Measurements from ENCODE around the gene RARRES2.
"Not testable (repeated sequence)": the region's sequence is repeated elsewhere in the genome, so short reads cannot be mapped to it uniquely, and the experiment has no call there.

The RARRES2 gene

DNA sequence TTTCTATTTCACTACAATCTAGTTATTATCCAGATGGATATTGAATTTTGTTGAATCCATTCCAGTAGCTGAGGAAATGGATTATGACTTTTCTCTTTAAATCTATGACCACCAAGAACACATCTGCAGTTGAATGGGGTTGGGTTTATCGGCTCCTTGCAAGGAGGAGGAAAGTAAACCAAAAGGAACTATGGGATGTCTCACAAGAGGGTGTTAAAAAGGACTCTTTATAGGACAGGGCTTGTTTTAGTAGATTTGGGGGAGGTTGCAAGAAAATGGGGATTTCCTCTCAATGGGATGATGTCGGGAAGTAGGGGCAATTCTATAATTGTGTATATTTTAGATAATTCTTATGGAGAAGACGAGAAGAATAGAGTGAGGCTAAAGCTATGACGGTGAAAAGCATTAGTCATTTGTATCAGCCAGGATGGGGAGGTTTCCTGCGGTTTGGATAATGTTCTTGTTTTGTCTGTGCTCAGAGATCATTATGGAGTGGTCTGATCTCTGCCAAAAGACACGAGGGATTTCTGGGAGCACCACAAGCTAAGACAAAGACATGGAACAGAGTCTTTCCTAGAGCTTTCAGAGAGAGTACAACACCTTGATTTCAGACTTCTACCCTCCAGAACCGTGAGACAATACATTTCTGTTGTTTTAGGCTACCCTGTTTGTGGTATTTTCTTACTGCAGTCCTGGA lies 23.5 kb downstream of the RARRES2 start:
- no peak for DNase-seq (ENCODE audit: low read depth)

DNA sequence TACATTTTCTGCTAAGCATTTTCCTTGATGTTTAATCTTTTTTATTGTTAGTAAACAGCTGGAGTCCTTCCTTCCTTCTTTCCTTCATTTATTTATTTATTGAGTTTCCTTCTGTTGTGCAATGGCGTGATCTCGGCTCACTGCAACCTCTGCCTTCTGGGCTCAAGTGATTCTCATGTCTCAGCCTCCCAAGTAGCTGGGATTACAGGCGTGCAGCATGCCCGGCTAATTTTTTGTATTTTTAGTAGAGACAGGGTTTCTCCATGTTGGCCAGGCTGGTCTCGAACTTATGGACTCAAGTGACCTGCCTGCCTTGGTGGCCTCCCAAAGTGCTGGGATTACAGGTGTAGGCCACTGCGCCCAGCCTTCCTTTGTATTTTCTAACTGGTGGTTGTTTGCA lies 24.4 kb downstream of the RARRES2 start:
- DNase-seq (ENCODE audit: low read depth) = not testable (repeated sequence)

DNA sequence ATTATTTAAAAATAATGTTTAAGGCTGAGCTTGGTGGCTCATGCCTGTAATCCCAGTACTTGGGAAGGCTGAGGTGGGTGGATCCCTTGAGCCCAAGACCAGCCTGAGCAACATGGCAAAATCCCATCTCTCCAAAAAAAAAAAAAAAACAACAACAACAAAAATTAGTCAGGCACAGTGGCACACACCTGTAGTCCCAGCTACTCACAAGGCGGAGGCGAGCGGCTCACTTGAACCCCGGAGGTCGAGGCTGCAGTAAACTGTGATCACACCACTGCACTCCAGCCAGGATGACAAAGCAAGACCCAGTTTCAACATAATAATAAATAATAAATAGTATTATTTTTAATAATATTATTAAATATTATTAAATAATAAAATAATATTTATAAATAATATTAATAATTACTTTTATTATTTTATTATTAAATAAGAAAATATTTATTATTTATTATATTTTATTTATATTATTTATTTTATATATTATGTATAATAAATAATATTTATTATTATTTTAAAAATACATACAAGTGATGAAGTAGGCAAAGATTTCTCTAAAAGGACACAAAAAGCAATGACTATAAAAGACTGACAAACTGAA lies 26.7 kb downstream of the RARRES2 start:
- DNase-seq (ENCODE audit: low read depth) = no peak

DNA sequence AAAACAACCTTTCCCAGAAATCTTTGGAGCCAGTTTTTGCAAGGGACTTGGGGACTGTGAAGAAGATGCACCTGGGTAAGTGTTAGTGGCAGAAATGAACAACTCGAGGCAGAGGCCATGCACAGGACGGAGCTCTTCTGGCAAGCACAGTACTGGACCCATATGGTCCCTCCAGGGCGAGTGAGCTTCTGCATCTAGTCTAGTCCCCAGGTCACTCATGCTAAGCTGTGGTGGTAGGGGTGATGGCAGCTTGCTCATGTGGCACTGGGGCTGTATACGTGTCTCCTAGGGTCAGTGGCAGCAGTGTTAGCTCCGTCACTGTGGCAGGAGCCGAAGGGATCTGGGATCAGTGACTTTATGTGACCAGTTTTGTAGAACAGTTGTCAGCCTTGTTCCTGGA lies 27.6 kb downstream of the RARRES2 start:
- DNase-seq (ENCODE audit: low read depth) = no peak

DNA sequence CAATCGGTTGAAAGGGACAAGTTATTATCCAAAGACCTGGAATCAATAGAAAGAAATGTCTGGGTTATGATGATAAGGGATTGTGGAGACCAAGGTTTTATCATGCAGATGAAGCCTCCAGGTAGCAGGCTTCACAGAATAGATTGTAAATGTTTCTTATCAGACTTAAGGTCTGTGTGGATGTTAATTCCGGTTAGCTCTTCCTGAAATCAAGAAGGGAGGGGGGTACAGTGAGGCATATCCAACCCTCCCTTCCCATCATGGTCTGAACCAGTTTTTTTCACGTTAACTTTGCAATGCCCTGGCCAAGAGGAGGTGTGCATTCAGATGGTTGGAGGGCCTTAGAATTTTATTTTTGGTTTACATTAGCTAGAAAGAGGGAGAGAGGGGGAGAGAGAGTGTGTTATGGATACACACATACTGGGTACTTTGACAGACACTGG lies 28.0 kb downstream of the RARRES2 start:
- DNase-seq (ENCODE audit: low read depth) = no peak

DNA sequence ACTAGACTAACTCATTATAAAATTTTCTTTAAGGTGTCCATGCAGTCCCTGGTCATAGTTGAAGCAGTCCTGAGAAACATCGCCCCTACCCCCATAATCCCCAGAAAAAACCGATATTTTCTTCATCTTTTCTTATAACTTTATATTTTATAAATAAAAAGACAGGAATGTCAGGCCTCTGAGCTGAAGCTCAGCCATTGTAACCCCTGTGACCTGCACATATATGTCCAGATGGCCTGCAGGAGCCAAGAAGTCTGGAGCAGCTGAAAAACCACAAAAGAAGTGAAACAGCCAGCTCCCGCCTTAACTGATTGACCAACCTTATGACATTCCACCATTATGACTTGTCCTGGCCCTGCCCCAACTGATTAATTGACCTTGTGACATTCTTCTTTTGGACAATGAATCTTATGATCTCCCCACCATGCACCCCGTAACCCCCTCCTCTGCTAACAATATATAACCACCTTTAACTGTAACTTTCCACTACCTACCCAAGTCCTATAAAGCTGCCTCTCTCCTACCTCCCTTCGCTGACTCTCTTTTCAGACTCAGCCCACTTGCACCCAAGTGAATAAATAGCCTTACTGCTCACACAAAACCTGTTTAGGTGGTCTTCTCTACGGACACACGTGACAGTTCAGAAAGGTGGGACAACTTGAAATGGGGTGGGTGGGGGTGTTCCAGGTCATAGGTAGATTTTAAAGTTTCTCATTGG lies 28.6 kb downstream of the RARRES2 start:
- DNase-seq (ENCODE audit: low read depth) = not testable (repeated sequence)

DNA sequence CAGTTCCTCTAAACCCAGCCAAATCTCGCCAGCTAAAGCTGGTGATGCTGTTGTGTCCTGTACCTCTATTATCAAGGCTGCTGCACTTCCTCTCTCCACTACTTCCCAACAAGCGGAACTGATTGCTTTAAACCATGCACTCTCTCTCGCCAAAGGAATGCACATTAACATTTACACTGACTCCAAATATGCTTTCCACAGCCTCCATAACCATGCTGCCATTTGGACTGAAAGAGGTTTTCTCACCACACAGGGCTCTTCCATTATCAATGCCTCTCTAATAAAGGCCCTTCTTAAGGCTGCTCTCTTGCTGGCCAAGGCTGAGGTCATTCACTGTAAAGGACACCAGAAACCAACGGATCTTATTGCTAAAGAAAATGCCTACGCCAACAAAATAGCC lies 29.7 kb downstream of the RARRES2 start:
- no peak for DNase-seq (ENCODE audit: low read depth)

DNA sequence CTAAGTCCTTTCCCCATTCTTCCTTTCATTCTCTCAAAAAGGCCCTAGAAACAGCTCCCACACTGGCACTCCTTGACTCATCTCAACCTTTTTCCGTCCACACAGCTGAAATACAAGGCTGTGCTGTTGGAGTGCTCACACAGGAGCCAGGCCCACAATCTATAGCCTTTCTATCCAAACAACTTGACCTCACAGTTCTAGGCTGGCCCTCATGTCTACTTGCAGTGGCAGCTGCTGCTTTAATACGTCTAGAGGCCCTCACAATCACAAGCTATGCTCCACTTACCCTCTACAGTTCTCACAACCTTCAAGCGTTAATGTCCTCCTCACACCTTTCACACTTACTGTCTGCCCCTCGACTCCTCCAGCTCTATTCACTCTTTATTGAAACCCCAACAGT lies 30.3 kb downstream of the RARRES2 start:
- DNase-seq (ENCODE audit: low read depth) = no peak

DNA sequence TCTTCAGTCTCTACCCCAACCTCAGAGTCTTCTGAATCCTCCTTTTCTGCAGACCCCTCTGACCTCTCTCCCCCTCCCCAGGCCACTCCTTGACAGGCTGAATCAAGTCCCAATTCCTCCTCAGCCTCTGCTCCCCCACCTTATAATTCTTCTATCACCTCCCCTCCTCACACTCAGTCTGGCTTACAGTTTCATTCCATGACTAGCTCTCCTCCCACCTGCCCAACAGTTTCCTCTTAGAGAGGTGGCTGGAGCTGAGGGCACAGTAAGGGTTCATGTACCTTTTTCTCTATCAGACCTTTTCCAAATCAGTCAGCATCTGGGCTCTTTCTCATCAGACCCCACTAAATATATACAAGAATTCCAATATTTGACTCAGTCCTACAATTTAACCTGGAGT lies 32.9 kb downstream of the RARRES2 start:
- no peak for DNase-seq (ENCODE audit: low read depth)

DNA sequence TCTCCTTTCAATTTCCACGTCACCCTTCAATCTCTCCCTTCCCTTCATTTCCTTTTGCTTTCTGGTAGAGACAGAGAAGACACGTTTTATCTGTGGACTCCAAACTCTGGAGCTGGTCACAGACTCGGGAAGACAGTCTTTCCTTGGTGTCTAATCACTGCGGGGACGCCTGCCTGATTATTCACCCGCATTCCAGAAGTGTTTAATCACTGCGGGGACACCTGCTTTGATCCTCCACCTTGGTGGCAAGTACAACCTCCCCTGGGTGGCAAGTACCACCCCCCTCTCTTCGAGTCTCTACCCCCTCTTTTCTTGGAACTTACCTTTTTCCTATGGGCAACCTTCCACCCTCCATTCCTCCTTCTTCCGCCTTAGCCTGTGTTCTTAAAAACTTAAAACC lies 33.5 kb downstream of the RARRES2 start:
- no peak for DNase-seq (ENCODE audit: low read depth)

DNA sequence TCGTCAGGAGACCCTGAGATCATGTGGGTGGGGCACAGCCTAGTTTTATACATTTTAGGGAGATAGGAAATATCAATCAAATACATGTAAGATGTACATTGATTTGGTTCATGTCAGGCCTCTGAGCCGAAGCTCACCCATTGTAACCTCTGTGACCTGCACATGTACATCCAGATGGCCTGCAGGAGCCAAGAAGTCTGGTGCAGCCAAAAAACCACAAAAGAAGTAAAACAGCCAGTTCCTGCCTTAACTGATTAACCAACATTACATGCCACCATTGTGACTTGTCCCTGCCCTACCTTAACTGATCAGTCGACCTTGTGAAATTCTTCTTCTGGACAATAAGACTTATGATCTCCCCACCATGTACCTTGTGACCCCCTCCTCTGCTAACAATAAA lies 34.3 kb downstream of the RARRES2 start:
- DNase-seq (ENCODE audit: low read depth) = no peak

DNA sequence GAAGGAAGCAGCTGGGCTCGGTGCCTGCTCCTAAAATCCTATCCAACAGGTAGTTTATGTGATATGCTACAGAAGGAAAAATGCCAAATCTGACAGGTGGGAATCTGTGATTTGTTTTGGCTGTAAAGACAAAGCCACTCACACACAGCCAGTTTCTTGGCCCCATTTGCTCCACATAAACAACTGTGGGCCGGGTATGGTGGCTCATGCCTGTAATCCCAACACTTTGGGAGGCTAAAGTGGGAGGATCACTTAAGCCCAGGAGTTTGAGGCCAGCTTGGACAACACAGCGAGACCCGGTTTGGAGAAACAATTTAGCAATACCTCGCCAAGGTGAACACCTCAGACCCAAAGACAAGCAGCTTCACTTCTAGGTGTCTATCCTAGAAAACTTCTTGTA lies 35.1 kb downstream of the RARRES2 start:
- not testable (repeated sequence) for DNase-seq (ENCODE audit: low read depth)

DNA sequence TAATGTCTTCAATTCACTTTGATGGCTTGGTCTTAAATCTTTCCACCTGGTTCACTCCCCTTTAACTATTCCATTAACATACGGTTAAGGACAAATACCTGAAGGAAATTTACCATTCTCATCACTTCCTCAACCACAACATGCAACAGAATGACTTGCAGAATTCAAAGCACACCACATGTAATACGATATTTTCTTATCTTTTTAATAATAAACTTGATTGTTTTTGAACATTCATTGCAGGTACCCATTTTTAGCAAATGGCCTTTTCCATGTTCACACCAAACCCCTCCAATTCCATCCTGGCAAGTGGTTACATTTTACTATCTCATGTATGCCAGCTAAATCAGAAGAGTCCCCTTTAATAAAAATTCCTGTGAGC lies 35.5 kb downstream of the RARRES2 start:
- DNase-seq (ENCODE audit: low read depth) = not testable (repeated sequence)

DNA sequence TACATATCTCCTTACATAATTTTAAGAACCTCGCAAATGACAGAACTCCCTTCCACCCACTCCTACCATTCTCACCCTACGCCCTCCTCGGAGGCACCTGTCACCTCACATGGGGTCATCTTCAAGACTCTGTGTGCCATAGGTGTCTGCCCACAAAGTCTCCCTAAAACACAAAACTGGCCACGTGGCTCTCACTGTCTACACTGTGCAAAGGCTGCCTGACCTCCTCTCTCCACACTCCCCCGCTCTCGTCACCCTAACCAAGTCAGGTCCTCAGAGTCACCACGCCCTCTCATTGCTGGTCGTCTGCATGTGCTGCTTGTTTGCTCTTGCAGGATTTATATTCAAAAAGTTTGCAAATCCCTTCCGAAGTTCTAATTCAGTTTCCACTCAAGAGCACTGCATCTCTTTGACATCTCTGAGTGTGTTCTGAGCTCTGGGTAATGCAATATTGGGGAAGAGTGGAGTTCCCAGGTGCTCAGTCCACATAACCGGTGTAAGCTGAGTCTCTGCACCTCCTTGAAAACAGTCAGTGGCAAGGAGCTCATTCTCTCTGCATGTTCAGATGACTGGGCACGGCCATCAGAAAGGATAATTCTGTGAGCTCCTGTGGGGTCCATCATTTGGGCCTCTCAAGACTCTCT lies 36.0 kb downstream of the RARRES2 start:
- not testable (repeated sequence) for DNase-seq (ENCODE audit: low read depth)

DNA sequence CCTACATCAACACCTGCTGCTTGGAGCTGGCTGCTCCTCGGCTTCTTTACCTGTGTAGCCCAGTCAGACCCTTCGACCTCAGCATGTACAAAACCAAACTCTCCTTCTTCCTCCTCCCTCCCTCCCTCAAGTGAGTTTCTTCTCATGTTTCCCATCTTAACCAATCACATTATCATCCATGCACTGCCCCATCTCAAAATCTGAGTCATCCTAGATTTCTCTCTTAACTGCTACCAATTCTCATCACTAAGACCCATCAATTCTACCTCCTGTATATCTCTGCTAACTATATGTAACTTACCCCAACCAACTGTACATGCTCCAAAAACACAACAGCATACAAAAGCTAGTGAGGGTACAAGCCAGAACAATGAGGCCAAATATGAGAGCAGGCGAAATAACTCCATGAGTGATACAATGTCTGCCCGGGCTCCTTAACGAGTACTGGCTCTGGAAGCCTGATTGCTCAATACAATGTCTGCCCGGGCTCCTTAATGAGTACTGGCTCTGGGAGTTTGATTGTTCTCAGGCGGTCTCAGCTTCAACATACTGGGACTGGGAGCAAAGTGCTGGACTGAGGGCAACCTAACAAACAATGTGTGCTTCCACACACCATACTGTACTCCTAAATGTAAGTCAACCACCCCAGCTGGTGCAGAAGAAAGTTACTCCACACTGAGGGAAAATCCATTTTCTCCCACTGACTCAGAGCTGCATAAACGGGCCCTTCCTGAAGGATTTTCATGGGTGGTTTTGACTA lies 36.8 kb downstream of the RARRES2 start:
- not testable (repeated sequence) for DNase-seq (ENCODE audit: low read depth)

DNA sequence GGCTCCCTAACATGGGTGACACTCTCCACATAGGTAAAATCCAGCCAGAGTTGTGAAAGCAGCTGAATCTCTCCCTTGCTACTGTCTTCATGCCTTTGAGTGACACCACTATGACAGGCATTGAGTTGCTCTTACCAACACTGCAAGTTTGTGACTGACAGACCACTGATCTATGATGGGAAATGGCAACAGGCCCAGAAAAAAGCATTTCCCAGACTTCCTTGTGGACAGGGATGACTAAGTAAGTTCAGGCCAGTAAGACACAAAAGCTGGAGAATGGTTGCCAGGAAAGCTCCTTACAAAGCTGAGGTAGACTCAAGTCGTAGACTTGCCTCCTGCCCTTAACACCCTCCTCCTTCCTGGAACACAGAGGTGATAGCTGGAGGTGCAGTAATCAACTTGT lies 38.5 kb downstream of the RARRES2 start:
- DNase-seq (ENCODE audit: low read depth) = not testable (repeated sequence)

DNA sequence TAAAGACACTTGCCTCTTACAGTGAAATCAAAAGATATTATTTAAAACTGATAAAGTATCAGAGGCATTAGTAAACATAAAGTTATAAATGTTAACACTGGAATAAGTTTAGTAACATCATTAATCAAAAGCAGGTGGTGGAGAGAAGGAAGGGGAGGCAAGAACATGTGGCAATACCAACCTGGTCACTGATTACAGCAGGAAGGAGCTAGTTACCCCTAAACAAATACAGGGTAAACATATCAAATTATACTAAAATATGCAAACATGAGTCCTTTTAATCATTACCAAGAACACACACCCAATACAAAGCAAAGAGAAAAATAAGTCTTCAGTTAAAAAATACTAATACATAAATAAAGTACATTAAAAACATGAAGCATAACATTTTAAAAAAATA lies 43.5 kb downstream of the RARRES2 start:
- DNase-seq (ENCODE audit: low read depth) = not testable (repeated sequence)

DNA sequence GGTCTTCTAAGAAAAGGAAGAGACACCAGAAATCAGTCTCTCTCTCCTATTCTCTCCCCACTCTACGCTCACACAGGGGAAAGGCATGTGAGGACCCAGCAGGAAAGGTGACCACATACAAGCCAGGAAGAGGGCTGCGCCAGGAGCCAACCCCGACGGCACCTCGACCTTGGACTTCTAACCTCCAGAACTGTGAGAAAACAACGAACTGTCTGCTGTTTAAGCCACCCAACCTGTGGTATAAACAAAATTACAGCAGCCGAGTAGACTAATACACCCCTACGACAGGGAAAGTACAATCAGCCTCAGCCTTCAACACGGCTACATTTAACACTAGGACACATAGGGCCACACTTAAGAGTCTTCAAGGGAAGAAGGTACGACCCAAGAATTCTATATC lies 44.6 kb downstream of the RARRES2 start:
- not testable (repeated sequence) for DNase-seq (ENCODE audit: low read depth)

DNA sequence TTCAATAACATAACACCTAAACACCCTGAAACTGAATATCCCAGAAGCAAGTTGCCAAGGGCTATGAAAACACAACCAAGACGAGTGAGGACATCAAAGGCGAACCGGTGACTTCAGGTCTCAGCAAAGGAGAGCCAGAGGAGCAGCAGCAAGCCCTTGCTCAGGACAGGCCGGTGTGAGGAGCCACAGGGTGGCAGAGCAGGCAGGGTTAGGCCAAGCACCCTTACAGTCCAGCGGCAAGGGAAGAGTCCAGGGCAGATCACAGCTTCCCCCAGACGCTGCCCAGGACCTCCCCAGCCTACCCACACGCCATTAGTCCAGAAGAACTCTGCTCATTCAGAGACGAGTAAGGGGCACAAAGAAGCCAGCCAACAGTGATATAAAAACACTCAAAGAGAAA lies 45.8 kb downstream of the RARRES2 start:
- DNase-seq (ENCODE audit: low read depth) = not testable (repeated sequence)

DNA sequence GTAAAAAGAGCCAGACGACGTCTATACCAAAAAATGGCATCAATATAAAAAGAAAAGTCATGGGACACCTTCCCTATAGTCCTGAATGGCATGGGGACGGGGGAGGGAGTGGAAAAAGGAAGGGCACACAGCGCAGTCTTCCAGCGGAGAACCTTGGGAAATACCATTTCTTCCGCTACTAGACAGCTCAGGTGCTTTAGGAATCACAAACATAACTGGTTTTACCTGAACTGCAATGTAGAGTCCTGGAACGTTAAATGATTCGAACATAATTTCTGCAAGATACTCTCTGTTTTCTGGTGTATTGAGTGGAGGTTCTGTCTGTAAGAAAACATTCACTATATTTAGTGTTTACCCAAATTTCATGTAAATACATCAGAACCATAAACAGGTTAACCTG lies 46.4 kb downstream of the RARRES2 start:
- DNase-seq (ENCODE audit: low read depth) = not testable (repeated sequence)

DNA sequence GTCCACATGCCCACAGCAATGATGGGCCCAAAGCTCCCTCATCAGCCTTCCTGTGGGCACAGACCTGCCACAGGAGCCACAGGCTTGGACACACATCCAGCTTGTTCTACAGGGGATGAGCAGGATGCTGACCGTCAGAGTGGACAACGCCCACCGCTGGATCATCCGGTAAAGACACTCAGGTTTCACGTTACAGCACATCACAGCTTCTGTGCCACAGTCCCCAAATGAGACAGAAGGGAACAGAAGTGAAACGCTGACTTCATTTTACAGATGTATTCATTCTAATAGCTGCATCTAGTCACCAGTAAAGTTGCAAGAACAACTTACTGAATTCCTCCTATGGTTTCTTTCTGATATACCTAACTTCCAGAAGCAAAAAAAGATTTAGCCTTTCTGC lies 51.1 kb downstream of the RARRES2 start:
- DNase-seq (ENCODE audit: low read depth) = not testable (repeated sequence)

DNA sequence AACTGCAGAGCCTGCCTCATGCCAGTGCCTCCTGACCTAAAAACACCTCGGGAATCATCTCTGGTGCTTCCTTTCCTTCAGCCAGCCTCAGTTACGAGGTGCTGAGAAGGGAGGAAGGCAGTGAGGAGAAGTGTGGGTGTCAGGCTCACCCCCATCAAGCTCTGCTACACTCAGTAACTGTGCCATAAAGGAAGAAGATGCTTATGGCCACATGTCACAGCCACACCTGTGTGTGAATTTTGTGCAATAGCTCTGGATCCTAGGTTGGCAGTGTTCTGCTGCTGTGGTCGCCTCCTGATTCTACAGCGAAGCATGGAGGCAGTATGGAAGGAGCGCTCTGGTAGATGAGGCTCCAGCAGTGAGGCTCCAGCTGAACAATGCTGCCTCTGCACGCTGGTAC lies 52.6 kb downstream of the RARRES2 start:
- DNase-seq (ENCODE audit: low read depth) = not testable (repeated sequence)

All from fibroblast of the conjunctiva (primary cell).